Breast epithelium (tissue), 4 donors: ENCODE results near the gene YAF2. TPM values are rescaled to one million over a fixed set of nuclear protein-coding genes. Genes with fewer than 3 reads are reported as not detected.

ENCODE experiments used
- DNase-seq, 2 donors: peaks; one replicate each; pipeline ENCODE4 v3.0.0-alpha.2; 2019; ENCODE audit warnings: low spot score in 2 of 2
- H3K27ac ChIP-seq, 2 donors: fragments of 200-600 bp; sonication (generic) in 1 of 2; one replicate each; pipeline ENCODE4 v1.5.1; 2016 to 2019; ENCODE audit warnings: mild to moderate bottlenecking in 1 of 2
- H3K27me3 ChIP-seq, 2 donors: fragments of 200-600 bp; sonication (generic) in 1 of 2; one replicate each; pipeline versions ENCODE4 v1.5.1 to v1.6.0; 2017 to 2019; ENCODE audit warnings: control low read depth in 1 of 2, mild to moderate bottlenecking in 1 of 2
- H3K36me3 ChIP-seq: fragments of 200-600 bp; one replicate; pipeline ENCODE4 v1.5.1; 2019
- H3K4me1 ChIP-seq, 2 donors: fragments of 200-600 bp; sonication (generic); one replicate each; pipeline ENCODE4 v1.5.1; 2016 to 2019; ENCODE audit warnings: control low read depth in 1 of 2
- H3K4me3 ChIP-seq, 3 donors: fragments of 200-600 bp; sonication (generic); 1 replicate in 2 of 3; 2 replicates in 1 of 3; pipeline ENCODE4 v1.5.1; 2016 to 2019; ENCODE audit warnings: mild to moderate bottlenecking in 3 of 3, moderate library complexity in 2 of 3
- H3K9me3 ChIP-seq, 2 donors: fragments of 200-600 bp; sonication (generic) in 1 of 2; one replicate each; pipeline ENCODE4 v1.5.1; 2016 to 2019; ENCODE audit warnings: control low read depth in 1 of 2
- CTCF ChIP-seq, 3 donors: fragments of 450-650 bp; IDR thresholded peaks; one replicate each; pipeline ENCODE4 v1.5.1; 2016 to 2017; ENCODE audit warnings: antibody characterized with exemption in 3 of 3, mild to moderate bottlenecking in 3 of 3, moderate library complexity in 3 of 3
- POLR2A ChIP-seq: fragments of 450-650 bp; IDR thresholded peaks from one replicate; pipeline ENCODE4 v1.6.1; 2016; ENCODE audit warnings: antibody characterized with exemption, mild to moderate bottlenecking, moderate library complexity
- POLR2AphosphoS5 ChIP-seq, 3 donors: sonication (generic); formaldehyde crosslinking; IDR thresholded peaks; one replicate each; pipeline ENCODE4 v1.6.1; 2017; ENCODE audit warnings: antibody characterized with exemption in 3 of 3
- intact Hi-C: fragments of 100-400 bp; cut with DNase I; formaldehyde crosslinking; loops from one replicate; pipeline ENCODE4 v1.15.1; 2023; ENCODE audit warnings: low total_unique reads
- total RNA-seq, 3 donors: library from RNA; depleted of rRNA; stranded (reverse); fragments of >200 nt; gene quantifications; one replicate each; pipeline ENCODE4 v1.1.0, GENCODE V29; 2016

Gene YAF2
- total RNA-seq, 3 donors from 2014 or later = 32.1 to 43.2 (median 39.4) TPM

DNA sequence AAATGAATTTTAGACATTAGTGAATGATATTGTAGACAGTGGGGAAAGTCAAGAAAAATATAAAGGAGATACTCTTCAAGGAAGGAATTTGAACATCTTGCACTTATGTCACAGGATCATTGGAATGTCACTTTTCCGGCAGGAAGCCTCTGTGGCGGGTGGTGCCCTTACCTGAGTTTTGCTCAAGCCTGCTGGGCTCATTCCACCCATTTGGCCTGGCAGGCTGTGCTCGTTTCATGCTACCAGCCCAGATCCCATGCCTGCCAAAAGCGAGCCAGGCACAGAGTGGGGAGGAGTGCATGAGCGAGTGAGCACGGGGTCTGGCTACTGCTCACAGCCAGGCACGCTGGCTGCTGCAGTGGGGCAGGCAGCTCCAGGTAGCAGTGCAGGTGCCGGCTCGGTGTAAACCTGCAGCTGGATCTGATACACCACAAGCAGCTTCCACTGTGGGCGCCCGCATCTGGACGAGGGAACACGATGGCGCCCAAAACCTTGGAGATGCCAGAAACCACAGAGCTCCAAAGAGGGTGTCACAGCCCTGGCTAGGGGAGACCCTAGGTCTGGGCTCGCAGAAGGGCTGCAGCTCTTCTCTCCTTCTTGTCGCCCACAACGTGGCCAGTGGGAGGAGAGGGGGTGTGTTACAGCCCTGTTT lies 28.7 kb upstream of the YAF2 start:
- H3K9me3 ChIP-seq = no peaks in the 10 kb centered on the region
- no peaks in the 10 kb centered on the region for H3K4me1 ChIP-seq
- TF ChIP-seq POLR2AphosphoS5 (IDR thresholded peaks at IDR 0.05) (no peak), POLR2A (no peak), CTCF (IDR thresholded peaks at IDR 0.05) (no peak)
- no peak overlapping the region for H3K4me3 ChIP-seq
- no peaks in the 10 kb centered on the region for H3K27me3 ChIP-seq
- no peak for DNase-seq
- no peak overlapping the region for H3K27ac ChIP-seq
- intact Hi-C loops = no loop called here
- H3K36me3 ChIP-seq = no peaks in the 10 kb centered on the region

DNA sequence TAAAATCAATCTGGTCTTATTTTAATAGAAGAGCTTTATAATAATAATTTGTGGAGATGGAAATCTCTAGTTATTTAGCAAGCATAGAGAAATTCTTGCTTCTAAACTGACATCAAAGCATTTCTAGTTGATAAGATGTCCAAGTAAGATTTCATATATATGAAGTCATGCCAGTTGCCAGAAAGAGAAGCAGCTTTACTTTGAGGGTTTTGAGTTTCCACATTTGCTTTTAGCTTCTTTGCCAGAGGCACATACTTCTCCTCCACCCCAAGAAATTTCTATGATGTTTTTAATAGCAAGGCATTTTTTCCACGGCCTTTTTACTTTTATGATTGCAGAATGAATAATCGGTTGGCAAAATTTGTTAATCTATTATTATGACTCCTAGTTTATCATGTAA lies 24.2 kb upstream of the YAF2 start:
- no peak for DNase-seq
- no peaks in the 10 kb centered on the region for H3K9me3 ChIP-seq
- H3K4me1 ChIP-seq = no peaks in the 10 kb centered on the region
- intact Hi-C loops = no loop called here
- H3K27ac ChIP-seq = no peak overlapping the region
- no peak overlapping the region for H3K4me3 ChIP-seq
- no peak for TF ChIP-seq POLR2AphosphoS5 (IDR thresholded peaks at IDR 0.05)
- TF ChIP-seq POLR2A = no peak
- no peak for TF ChIP-seq CTCF (IDR thresholded peaks at IDR 0.05)
- no peaks in the 10 kb centered on the region for H3K36me3 ChIP-seq
- no peaks in the 10 kb centered on the region for H3K27me3 ChIP-seq

- intact Hi-C loops = no loop called here
- no peak for DNase-seq
- H3K27me3 ChIP-seq = no peaks in the 10 kb centered on the region
- H3K4me3 ChIP-seq = no peak overlapping the region
- H3K9me3 ChIP-seq = no peaks in the 10 kb centered on the region
- H3K4me1 ChIP-seq = no peaks in the 10 kb centered on the region
- H3K27ac ChIP-seq = no peak overlapping the region
- no peaks in the 10 kb centered on the region for H3K36me3 ChIP-seq
- TF ChIP-seq POLR2A (no peak), CTCF (IDR thresholded peaks at IDR 0.05) (no peak), POLR2AphosphoS5 (IDR thresholded peaks at IDR 0.05) (no peak)
Observed at GRCh38 chr12:42261708-42262107, 23.7 kb upstream of the YAF2 start.

- Histone ChIP-seq H3K9me3 (no peaks in the 10 kb centered on the region), H3K27ac (no peak overlapping the region), H3K36me3 (no peaks in the 10 kb centered on the region), H3K27me3 (no peaks in the 10 kb centered on the region), H3K4me3 (no peak overlapping the region), H3K4me1 (no peaks in the 10 kb centered on the region)
- no peak for TF ChIP-seq POLR2AphosphoS5 (IDR thresholded peaks at IDR 0.05)
- TF ChIP-seq CTCF (IDR thresholded peaks at IDR 0.05) = no peak
- no peak for TF ChIP-seq POLR2A
- intact Hi-C loops = no loop called here
- DNase-seq = no peak
Observed at GRCh38 chr12:42260518-42260917, 22.5 kb upstream of the YAF2 start.

DNA sequence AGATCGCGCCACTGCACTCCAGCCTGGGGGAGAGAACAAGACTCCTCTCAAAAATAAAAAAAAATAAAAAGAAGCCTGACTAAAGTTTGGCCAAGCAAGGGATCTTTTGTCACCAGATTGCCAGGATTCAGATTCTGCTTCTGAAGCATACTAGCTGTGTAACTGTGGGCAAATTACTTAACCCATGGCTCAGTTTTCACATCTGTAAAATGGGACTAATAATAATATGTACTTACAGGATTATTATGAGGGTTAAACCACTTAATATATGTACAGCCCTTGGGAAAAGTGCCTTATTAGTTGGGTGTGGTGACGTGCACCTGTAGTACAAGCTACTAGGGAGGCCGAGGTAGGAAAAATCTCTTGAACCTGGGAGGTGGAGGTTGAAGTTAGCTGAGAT lies 21.7 kb upstream of the YAF2 start:
- no peaks in the 10 kb centered on the region for H3K27me3 ChIP-seq
- no peak overlapping the region for H3K27ac ChIP-seq
- no peak for DNase-seq
- intact Hi-C loops = no loop called here
- H3K9me3 ChIP-seq = no peaks in the 10 kb centered on the region
- TF ChIP-seq CTCF (IDR thresholded peaks at IDR 0.05) (no peak), POLR2A (no peak), POLR2AphosphoS5 (IDR thresholded peaks at IDR 0.05) (no peak)
- H3K4me3 ChIP-seq = no peak overlapping the region
- no peaks in the 10 kb centered on the region for H3K4me1 ChIP-seq
- no peaks in the 10 kb centered on the region for H3K36me3 ChIP-seq
